CD4-positive, alpha-beta T cell treated with Interleukin-17A for 1 hour (primary cell): ENCODE data around the gene PHF20.
"Not testable (repeated sequence)": the region's sequence is repeated elsewhere in the genome, so short reads cannot be mapped to it uniquely, and the experiment has no call there.

Source experiments
- DNase-seq: peaks from one replicate; pipeline ENCODE4 v3.0.0-alpha.2; 2020

The PHF20 gene

GRCh38 chr20:35985806-35986205 lies 214.0 kb downstream of the PHF20 start:
- no peak for DNase-seq

- DNase-seq: no peak
Observed at GRCh38 chr20:35988910-35989463, 217.2 kb downstream of the PHF20 start.

GRCh38 chr20:35991142-35991771 lies 219.4 kb downstream of the PHF20 start:
- DNase-seq: peak; percentile 7

- peak; percentile 74 for DNase-seq
Observed at GRCh38 chr20:35992713-35993335, 221.0 kb downstream of the PHF20 start.

- peak; percentile 78 for DNase-seq
Observed at GRCh38 chr20:35994994-35995453, 223.2 kb downstream of the PHF20 start.

- DNase-seq: not testable (repeated sequence)
Observed at GRCh38 chr20:35996492-35996891, 224.7 kb downstream of the PHF20 start.
